Loucy (cell line): ENCODE data around the gene GSDME.

ENCODE experiments used
- H2AFZ ChIP-seq: fragments of 200-600 bp; sonication (generic); 2 replicates; pipeline ENCODE4 v1.6.0; 2016; ENCODE audit warnings: antibody characterized with exemption, mild to moderate bottlenecking, low read length, moderate library complexity
- H3F3A ChIP-seq: fragments of 200-600 bp; 2 replicates; pipeline ENCODE4 v1.6.0; 2016; ENCODE audit warnings: antibody characterized with exemption, low read depth, mild to moderate bottlenecking
- H3K27me3 ChIP-seq: fragments of 200-600 bp; sonication (generic); 2 replicates; pipeline ENCODE4 v1.6.1; 2014; ENCODE audit warnings: low read length, mild to moderate bottlenecking; ENCODE audit not compliant: insufficient read depth, poor library complexity, severe bottlenecking
- H3K36me3 ChIP-seq: fragments of 200-600 bp; sonication (generic); 2 replicates; pipeline ENCODE4 v1.6.1; 2016; ENCODE audit warnings: low read length; ENCODE audit not compliant: insufficient read depth
- H3K4me1 ChIP-seq: fragments of 200-600 bp; sonication (generic); 2 replicates; pipeline ENCODE4 v1.5.1; 2014; ENCODE audit warnings: low read length, mild to moderate bottlenecking; ENCODE audit not compliant: insufficient read depth, poor library complexity, severe bottlenecking
- H3K4me2 ChIP-seq: fragments of 200-600 bp; sonication (generic); 2 replicates; pipeline ENCODE4 v1.6.0; 2014; ENCODE audit warnings: antibody characterized with exemption, low read length, low read depth, mild to moderate bottlenecking; ENCODE audit not compliant: poor library complexity, severe bottlenecking
- H3K4me3 ChIP-seq: fragments of 200-600 bp; sonication (generic); 2 replicates; pipeline ENCODE4 v1.5.1; 2014; ENCODE audit warnings: low read length, mild to moderate bottlenecking, mixed read lengths; ENCODE audit not compliant: poor library complexity, severe bottlenecking
- H3K79me2 ChIP-seq: fragments of 200-600 bp; sonication (generic); 2 replicates; pipeline ENCODE4 v1.6.1; 2014; ENCODE audit warnings: low read length; ENCODE audit not compliant: insufficient read depth
- H3K9ac ChIP-seq: fragments of 200-600 bp; sonication (generic); 2 replicates; pipeline ENCODE4 v1.6.0; 2014; ENCODE audit warnings: mild to moderate bottlenecking, low read depth, low read length, moderate library complexity; ENCODE audit not compliant: poor library complexity, severe bottlenecking
- H3K9me2 ChIP-seq: fragments of 200-600 bp; sonication (generic); replicated peaks from 2 replicates; pipeline ENCODE4 v1.6.1; 2016; ENCODE audit warnings: low read depth, low read length, mixed read lengths
- H3K9me3 ChIP-seq: fragments of 200-600 bp; sonication (generic); 2 replicates; pipeline ENCODE4 v1.6.1; 2014; ENCODE audit warnings: mild to moderate bottlenecking, antibody characterized with exemption, low read length, low read depth; ENCODE audit not compliant: insufficient read depth
- H4K20me1 ChIP-seq: fragments of 200-600 bp; sonication (generic); 2 replicates; pipeline ENCODE4 v1.6.0; 2014; ENCODE audit warnings: antibody characterized with exemption, low read length, mild to moderate bottlenecking; ENCODE audit not compliant: insufficient read depth, poor library complexity, severe bottlenecking
- CTCF ChIP-seq: fragments of 200-600 bp; sonication (generic); conservative IDR thresholded peaks from 2 replicates; pipeline ENCODE4 v1.5.1; 2014; ENCODE audit warnings: mild to moderate bottlenecking, antibody characterized with exemption, low read length
- EZH2phosphoT487 ChIP-seq: fragments of 200-600 bp; IDR thresholded peaks from 2 replicates; pipeline ENCODE4 v1.6.1; 2018; ENCODE audit warnings: antibody characterized with exemption, mild to moderate bottlenecking, moderate library complexity, borderline replicate concordance

GSDME gene

GRCh38 chr7:24773646-24774045 is 16.4 kb upstream of the GSDME start:
- Histone ChIP-seq H3K9me2 (no peaks in the 10 kb centered on the region), H3K36me3 (no peaks in the 10 kb centered on the region), H2AFZ (no peak overlapping the region), H3K79me2 (no peaks in the 10 kb centered on the region), H3F3A (no peaks in the 10 kb centered on the region), H3K9ac (no peak overlapping the region), H3K4me2 (no peak overlapping the region), H3K4me1 (no peaks in the 10 kb centered on the region), H3K9me3 (0 out of 2 replicates have a peak, but pooled peaks cover 3% of the 10 kb centered on the region), H3K27me3 (no peaks in the 10 kb centered on the region), H4K20me1 (no peaks in the 10 kb centered on the region), H3K4me3 (no peak overlapping the region)
- no peak for TF ChIP-seq EZH2phosphoT487

GRCh38 chr7:24769851-24770250 is 12.6 kb upstream of the GSDME start:
- Histone ChIP-seq H3K36me3 (no peaks in the 10 kb centered on the region), H3K79me2 (no peaks in the 10 kb centered on the region), H3K9me2 (no peaks in the 10 kb centered on the region), H3K9ac (no peak overlapping the region), H2AFZ (no peak overlapping the region), H3K4me2 (no peak overlapping the region), H3F3A (no peaks in the 10 kb centered on the region), H3K9me3 (0 out of 2 replicates have a peak, but pooled peaks cover 3% of the 10 kb centered on the region), H3K4me3 (no peak overlapping the region), H4K20me1 (no peaks in the 10 kb centered on the region), H3K4me1 (no peaks in the 10 kb centered on the region), H3K27me3 (no peaks in the 10 kb centered on the region)
- TF ChIP-seq EZH2phosphoT487: no peak
- no peak for TF ChIP-seq CTCF

GRCh38 chr7:24769014-24769830 is 12.0 kb upstream of the GSDME start:
- Histone ChIP-seq H3K4me1 (no peaks in the 10 kb centered on the region), H3K36me3 (no peaks in the 10 kb centered on the region), H3K79me2 (no peaks in the 10 kb centered on the region), H3K4me2 (no peak overlapping the region), H3F3A (no peaks in the 10 kb centered on the region), H3K4me3 (no peak overlapping the region), H3K9me2 (no peaks in the 10 kb centered on the region), H2AFZ (no peak overlapping the region), H4K20me1 (no peaks in the 10 kb centered on the region), H3K9ac (no peak overlapping the region), H3K9me3 (0 out of 2 replicates have a peak, but pooled peaks cover 3% of the 10 kb centered on the region), H3K27me3 (no peaks in the 10 kb centered on the region)
- TF ChIP-seq EZH2phosphoT487 (no peak), CTCF (no peak)
